Lower leg skin (tissue), 4 donors: Measurements from ENCODE around the gene TFPI2. TPM values are rescaled to one million over a fixed set of nuclear protein-coding genes. Genes with fewer than 3 reads are reported as not detected.

ENCODE experiments used
- DNase-seq, 2 donors: peaks; one replicate each; pipeline ENCODE4 v3.0.0-alpha.2; 2019; ENCODE audit warnings: low spot score in 2 of 2
- H3K4me3 ChIP-seq: fragments of 200-600 bp; sonication (generic); 2 replicates; pipeline ENCODE4 v1.5.1; 2017; ENCODE audit warnings: mild to moderate bottlenecking, low read depth; ENCODE audit not compliant: poor library complexity, severe bottlenecking
- POLR2A ChIP-seq, 2 donors: fragments of 450-650 bp; IDR thresholded peaks; one replicate each; pipeline ENCODE4 v1.6.1; 2016 to 2017; ENCODE audit warnings: antibody characterized with exemption in 2 of 2, mild to moderate bottlenecking in 1 of 2, moderate library complexity in 1 of 2
- WGBS, 2 donors: methylation state at CpG; one replicate each; pipeline ENCODE4 v1.1.5; 2018; 5-methylcytosine and 5-hydroxymethylcytosine counted together
- intact Hi-C: fragments of 100-400 bp; cut with DNase I; formaldehyde crosslinking; loops from one replicate; pipeline ENCODE4 v1.15.0; 2023; ENCODE audit warnings: low total_unique reads
- total RNA-seq, 4 donors: library from RNA; depleted of rRNA; stranded (reverse); fragments of >200 nt; gene quantifications; one replicate each; pipeline ENCODE4 v1.1.0, GENCODE V29; 2016
- TF ChIP-seq, protein P1 (sequence below), 3 donors: fragments of 450-650 bp; IDR thresholded peaks; one replicate each; pipeline ENCODE4 v1.5.1; 2016; ENCODE audit warnings: antibody characterized with exemption in 3 of 3, mild to moderate bottlenecking in 3 of 3, moderate library complexity in 2 of 3

TFPI2 gene
- total RNA-seq, 4 donors from 2014 or later: 0.12 to 4.2 (median 0.46) TPM; not detected in 1

DNA sequence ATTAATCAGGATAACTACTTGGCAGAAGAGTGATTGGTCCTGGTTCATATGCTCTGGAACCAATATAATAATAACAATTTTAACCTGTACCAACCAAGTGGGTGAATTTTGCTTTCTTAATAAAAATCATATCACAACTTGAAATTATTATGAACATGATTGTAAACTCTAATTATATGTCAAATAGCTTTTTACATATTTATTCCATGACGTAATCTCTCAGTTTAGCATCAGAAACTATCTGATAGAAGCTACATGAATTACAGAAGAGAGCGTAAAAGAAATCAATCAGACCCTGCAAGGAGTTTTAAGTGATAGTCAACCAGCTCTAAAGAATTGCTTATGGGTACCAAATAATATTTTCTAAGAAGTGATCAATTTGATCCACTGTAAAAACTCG is 41.1 kb upstream of the TFPI2 start:
- 42 to 65% methylated on average over 3 of the region's 3 CpGs for WGBS, 2 donors
- no peak for DNase-seq
- H3K4me3 ChIP-seq: no peak overlapping the region
- no peak for TF ChIP-seq POLR2A (IDR thresholded peaks at IDR 0.05)
- TF ChIP-seq, protein P1, sequence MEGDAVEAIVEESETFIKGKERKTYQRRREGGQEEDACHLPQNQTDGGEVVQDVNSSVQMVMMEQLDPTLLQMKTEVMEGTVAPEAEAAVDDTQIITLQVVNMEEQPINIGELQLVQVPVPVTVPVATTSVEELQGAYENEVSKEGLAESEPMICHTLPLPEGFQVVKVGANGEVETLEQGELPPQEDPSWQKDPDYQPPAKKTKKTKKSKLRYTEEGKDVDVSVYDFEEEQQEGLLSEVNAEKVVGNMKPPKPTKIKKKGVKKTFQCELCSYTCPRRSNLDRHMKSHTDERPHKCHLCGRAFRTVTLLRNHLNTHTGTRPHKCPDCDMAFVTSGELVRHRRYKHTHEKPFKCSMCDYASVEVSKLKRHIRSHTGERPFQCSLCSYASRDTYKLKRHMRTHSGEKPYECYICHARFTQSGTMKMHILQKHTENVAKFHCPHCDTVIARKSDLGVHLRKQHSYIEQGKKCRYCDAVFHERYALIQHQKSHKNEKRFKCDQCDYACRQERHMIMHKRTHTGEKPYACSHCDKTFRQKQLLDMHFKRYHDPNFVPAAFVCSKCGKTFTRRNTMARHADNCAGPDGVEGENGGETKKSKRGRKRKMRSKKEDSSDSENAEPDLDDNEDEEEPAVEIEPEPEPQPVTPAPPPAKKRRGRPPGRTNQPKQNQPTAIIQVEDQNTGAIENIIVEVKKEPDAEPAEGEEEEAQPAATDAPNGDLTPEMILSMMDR (IDR thresholded peaks at IDR 0.05): no peak
- intact Hi-C loops: no loop called here

DNA sequence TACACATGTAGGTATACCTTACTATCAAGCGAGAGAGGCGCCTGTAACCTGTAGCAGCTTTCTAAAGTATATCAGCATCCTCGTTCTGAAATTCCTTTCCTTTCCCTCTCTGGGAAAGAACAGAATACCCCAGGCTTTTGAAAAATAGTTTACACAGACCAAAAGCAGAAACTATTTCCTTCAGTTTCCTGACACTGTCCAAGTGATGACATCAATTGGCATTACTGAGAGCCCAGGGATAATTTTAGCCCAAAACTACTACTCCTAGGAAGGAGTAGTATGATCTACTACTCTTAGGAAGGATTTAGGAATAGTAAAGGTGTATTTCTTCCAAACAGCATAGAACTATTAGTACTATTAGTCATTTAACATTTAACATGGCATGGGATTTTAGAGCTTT is 37.0 kb upstream of the TFPI2 start:
- TF ChIP-seq, protein P1 (IDR thresholded peaks at IDR 0.05): no peak
- no peak for TF ChIP-seq POLR2A (IDR thresholded peaks at IDR 0.05)
- intact Hi-C loops: no loop called here
- 78 to 82% methylated on average over 3 of the region's 3 CpGs for WGBS, 2 donors
- DNase-seq: no peak
- no peak overlapping the region for H3K4me3 ChIP-seq

DNA sequence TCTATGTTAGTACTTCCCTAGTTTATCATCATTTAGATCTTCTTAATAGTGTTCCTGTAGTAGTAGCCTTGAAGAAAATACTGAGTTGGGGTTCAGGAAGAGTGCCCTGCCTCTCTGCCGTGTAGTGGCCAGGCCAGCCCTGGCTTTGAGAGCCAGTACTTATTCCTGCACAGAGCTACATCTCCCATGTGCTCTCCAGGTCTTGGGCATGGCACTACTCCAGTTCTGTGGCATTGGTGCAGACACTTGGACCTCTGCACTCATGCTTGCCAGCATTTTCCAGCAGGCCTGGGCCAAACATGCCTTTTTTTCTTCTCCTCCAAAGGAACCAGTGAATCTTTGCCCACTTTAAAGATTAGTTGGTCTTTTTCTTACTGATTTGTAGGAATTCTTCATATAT is 36.2 kb upstream of the TFPI2 start:
- H3K4me3 ChIP-seq: no peak overlapping the region
- DNase-seq: no peak
- TF ChIP-seq, protein P1 (IDR thresholded peaks at IDR 0.05): no peak
- no peak for TF ChIP-seq POLR2A (IDR thresholded peaks at IDR 0.05)
- 55 to 59% methylated on average over 1 of the region's 1 CpG for whole genome bisulfite sequencing, 2 donors
- intact Hi-C loops: no loop called here

DNA sequence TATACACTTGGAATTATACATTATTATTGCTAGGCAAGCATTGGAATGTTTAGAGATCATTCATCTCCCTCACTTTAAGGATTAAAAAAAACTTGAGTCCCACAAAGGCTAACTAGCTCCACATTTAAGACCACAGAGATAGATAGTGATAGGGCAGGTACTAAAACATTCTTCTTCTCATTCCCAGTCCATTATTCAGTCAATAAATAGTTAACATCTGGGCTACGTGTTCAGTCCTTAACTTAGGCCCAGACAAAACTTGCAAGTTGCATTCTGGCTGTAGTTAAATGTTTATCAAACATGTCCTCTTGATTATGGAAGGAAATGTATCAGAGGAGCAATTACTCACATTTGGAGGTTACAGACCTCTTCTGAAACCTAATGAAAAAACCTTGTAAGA is 33.4 kb upstream of the TFPI2 start:
- TF ChIP-seq POLR2A (IDR thresholded peaks at IDR 0.05): no peak
- TF ChIP-seq, protein P1 (IDR thresholded peaks at IDR 0.05): no peak
- intact Hi-C loops: no loop called here
- no peak for DNase-seq
- WGBS, 2 donors: 8 to 18% methylated on average over 1 of the region's 1 CpG
- no peak overlapping the region for H3K4me3 ChIP-seq

DNA sequence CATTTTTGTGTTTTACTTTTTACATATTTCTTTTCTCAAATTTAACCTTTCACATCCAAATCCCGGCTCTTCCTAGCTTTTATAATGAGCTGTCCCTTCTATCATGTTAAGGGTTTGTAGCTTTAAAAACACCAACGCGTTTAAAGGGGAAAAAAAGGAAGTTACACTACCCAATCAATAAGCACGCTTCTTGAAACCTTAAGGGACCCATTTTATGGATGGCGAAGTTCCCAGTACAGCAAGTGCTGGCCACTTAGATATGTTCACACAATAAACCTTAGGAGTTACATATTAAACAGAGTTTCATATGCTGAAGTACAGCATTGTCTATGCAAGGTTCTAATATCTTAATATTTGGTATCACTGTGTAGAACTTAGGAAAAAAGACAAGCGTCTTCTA is 32.7 kb upstream of the TFPI2 start:
- no peak for DNase-seq
- no peak for TF ChIP-seq POLR2A (IDR thresholded peaks at IDR 0.05)
- WGBS, 2 donors: 44 to 46% methylated on average over 6 of the region's 6 CpGs
- H3K4me3 ChIP-seq: no peak overlapping the region
- intact Hi-C loops: no loop called here

DNA sequence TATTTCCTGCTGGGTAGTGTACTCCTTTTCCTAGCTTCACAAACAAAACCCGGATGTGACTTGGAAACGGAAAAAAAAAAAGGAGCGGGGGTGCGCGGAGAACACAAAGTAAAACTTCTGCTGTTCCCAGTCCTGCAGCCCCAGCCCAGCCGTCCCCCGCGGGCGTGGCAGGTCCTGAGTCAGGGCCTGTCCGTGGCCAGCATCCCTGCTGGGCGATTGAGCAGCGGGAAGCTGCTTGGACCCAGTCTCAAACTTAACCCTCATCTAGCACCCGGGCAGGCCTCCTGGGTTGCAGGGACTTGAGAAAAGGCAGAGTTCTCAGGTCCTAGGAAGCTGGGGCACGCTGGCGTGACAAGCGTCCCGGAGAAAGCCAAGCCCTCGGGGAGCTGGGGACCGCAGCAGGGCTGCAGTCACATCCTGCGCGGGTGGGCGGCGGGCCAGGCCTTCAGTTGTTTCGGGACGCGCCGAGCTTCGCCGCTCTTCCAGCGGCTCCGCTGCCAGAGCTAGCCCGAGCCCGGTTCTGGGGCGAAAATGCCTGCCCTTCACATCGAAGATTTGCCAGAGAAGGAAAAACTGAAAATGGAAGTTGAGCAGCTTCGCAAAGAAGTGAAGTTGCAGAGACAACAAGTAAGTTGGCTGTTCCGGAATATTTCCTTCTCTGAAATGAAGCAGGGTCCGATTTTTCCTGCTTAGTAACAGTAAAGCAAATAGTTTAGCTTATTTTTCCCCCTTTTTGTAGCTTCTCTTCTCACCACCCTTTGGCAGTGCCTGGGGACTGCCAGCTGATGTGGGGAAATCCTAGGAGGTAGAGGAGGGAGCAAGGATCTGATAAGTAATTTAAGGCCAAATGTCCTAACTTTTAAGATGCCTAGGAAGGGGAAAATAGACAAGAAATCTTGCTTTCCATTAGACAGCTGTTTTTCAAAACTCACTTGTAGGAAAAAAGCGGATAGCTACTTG is 31.3 kb upstream of the TFPI2 start, which contains the start of gene GNG11:
Gene GNG11, plus strand, starts transcription at position 129 of the 960 bp plus-strand sequence. Its CDS starts 403 bp downstream, at position 532.
- intact Hi-C loops: no loop called here
- TF ChIP-seq, protein P1 (IDR thresholded peaks at IDR 0.05): no peak
- TF ChIP-seq POLR2A (IDR thresholded peaks at IDR 0.05): no peak
- 2% methylated on average over 39 of the region's 39 CpGs for WGBS, 2 donors
- peak within 1 kb of the TSS; percentile 41 for H3K4me3 ChIP-seq
- peak; percentile 51 to 96 for DNase-seq
